Lower leg skin (tissue), 3 donors: ENCODE results near the gene PAK6.

ENCODE experiments used
- POLR2A ChIP-seq, 2 donors: fragments of 450-650 bp; IDR thresholded peaks; one replicate each; pipeline ENCODE4 v1.6.1; 2016 to 2017; ENCODE audit warnings: antibody characterized with exemption in 2 of 2, mild to moderate bottlenecking in 1 of 2, moderate library complexity in 1 of 2
- TF ChIP-seq, protein P1 (sequence below), 3 donors: fragments of 450-650 bp; IDR thresholded peaks; one replicate each; pipeline ENCODE4 v1.5.1; 2016; ENCODE audit warnings: antibody characterized with exemption in 3 of 3, mild to moderate bottlenecking in 3 of 3, moderate library complexity in 2 of 3

DNA sequence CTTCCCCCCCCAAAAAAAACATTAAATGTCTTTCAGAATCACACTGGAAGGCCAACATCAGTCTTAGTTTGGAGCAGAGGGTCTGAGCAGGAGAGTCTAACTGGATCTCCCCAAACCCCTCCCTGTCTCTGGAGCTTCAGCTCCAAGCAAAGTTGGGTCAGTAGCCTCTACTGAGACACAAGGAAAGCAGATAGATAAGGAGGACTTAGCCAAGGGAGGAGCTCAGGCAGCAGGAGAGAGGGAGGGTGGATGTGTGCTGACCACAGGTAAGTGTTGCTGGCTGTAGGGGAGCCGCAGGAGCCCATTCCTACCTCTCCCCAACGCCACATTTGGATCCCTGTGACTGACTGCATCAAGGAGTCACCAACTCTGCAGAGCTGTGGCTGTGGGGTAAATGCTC lies 61.9 kb downstream of the PAK6 start:
- TF ChIP-seq, protein P1, sequence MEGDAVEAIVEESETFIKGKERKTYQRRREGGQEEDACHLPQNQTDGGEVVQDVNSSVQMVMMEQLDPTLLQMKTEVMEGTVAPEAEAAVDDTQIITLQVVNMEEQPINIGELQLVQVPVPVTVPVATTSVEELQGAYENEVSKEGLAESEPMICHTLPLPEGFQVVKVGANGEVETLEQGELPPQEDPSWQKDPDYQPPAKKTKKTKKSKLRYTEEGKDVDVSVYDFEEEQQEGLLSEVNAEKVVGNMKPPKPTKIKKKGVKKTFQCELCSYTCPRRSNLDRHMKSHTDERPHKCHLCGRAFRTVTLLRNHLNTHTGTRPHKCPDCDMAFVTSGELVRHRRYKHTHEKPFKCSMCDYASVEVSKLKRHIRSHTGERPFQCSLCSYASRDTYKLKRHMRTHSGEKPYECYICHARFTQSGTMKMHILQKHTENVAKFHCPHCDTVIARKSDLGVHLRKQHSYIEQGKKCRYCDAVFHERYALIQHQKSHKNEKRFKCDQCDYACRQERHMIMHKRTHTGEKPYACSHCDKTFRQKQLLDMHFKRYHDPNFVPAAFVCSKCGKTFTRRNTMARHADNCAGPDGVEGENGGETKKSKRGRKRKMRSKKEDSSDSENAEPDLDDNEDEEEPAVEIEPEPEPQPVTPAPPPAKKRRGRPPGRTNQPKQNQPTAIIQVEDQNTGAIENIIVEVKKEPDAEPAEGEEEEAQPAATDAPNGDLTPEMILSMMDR (IDR thresholded peaks at IDR 0.05) = no peak
- TF ChIP-seq POLR2A (IDR thresholded peaks at IDR 0.05) = no peak
